CD4-positive, alpha-beta T cell treated with Interferon gamma for 1 hour (primary cell): Measurements from ENCODE around the gene TGM4.
A peak's percentile ranks its signal among the peaks of the same experiment; 100 is the strongest.

Experiments used
- DNase-seq: peaks from one replicate; pipeline ENCODE4 v3.0.0-alpha.2; 2020

TGM4 gene

DNA sequence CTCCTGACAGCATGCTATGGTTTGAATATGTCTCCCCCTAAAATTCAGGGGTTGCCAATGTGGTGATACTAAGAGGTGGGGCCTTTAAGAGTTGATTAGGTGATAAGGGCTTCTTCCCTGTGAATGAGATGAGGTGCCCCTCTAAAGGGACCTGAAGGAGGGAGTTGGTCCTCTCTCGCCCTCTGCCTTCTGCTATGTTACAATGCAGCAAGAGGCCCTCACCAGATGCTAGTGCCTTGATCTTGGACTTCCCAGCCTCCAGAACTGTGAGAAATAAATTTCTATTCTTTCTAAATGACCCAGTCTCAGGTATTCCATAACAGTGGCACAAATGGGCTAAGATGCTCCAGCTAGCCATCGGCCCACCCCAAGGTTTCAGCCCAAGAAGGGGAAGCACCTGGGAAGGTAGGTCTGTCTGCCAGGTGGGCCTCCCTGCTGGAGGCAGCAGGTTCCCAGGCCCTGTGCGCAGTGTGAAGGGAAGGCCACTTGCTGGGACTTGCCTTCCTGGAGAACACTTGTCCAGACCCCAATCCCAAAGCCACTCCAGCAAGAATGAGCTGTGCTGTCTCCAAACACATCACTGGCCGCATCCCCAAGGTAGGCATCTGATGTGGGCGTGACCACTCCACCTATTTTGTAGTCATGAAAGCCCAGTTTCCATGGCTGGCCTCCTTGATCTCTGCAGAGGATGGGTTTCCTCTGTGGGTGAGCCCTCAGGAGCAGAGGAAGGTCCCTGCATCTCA is 9.0 kb downstream of the TGM4 start:
- DNase-seq = no peak

DNA sequence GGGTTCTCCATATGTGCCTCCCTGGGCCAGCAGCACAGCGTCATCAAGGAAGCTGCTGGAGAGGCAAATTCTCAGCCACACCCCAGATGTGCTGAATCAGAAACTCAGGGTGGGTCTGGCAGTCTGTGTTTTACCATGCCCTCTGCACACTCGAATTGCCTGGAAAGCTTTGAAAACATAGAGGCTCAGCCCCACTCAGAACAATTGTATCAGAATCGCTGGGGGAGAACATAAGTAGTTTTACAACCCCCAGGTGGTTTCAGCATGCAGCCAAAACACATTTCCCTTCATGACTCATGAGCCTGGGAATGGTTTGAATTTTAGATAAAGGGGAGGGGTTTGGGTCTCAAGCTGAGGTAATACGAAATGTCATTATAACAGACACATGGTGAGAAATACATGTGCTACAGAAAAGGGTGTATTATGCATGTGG is 9.6 kb downstream of the TGM4 start:
- no peak for DNase-seq

DNA sequence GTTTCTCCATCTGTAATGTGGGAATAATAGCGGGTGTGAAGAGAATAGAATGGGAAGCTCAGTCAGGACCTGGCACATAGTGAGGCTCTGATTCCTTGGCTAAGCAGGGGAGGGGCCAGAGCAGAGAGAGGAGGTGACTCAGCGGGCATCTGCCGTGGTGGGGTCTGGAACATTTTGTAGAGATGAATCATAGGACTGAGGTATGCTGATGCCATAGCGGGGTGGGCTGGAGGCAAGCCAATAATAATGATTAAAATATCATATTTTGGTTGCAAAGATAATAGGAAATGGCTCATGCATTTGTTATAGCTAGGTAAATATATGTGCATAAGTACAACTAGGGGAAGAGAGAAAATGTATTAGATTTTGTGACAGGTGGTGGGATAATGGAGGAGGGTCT is 11.2 kb downstream of the TGM4 start:
- no peak for DNase-seq

DNA sequence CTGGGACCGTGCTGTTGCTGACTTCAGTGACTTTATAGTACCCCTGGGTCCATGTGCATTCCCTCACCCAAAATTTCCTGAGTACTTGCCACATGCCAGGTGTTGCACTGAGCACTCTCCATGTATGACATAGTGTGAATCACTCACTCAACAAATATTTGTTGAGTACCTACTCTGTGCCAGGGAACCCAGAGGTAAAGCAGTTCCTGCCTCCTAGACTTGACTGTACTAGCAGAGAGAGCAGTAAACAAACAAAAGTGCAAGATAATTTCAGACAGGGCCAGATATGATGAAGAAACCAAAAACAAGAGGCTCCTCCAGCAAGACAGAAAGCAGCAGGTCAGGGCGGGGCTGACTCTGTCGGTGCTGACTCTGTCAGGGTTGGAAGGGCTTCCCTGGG is 12.2 kb downstream of the TGM4 start:
- no peak for DNase-seq

DNA sequence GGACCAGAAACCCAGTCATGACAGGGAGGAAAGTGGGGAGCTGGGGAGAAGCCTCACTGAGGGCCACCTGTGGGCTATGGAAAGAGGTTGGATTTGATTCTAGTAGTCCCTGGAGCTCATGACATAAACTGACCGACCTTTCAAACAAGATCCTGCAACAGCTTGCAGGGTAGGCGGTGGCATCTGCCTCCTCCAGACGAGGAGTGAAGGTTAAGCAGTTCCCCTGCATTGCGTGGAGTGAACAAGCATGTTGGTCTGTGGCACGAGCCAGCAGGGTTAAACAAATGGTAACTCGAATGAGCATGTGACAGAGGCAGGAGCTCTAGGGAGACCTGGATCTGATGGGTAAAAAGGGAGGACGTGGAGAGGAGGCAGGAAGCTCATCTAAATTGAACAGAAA is 12.7 kb downstream of the TGM4 start:
- no peak for DNase-seq

DNA sequence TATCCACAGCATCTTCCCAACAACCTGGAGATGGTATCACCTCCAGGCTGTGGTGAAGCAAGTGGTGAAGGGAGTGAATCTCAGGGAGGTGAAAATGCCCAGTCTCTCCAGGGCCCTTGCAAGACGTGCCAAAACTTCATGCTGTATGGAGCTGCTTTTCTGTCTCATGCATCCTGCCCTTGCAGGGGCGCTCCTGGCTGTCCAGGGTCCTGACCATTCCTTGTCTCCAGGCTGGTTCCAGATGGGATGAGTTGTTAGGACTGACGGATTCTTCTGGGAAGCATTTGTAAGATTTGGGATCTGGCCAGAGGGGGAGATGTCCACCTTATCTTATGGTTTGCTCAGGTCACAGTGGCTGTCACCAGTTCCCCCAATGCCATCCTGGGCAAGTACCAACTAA is 15.8 kb downstream of the TGM4 start:
- no peak for DNase-seq

DNA sequence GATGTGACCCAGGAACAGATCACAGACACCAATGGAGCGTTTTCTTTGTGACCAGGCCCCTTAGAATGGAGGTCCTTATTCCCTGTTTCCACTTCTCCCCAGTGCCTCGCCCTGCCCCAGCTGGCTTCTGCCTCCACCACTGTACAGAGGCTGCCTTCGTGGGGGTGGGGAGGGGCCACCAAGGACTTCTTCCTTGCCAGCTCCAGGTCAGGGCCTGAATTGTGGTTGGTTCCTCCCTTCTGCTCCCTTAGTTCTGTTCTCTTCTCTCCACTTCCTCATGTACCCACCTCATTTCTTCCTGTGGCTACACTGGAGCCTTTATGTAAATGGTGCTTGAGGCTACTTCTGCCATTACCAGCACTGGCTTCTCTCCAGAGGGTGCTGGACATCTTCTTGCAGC is 16.4 kb downstream of the TGM4 start:
- no peak for DNase-seq

DNA sequence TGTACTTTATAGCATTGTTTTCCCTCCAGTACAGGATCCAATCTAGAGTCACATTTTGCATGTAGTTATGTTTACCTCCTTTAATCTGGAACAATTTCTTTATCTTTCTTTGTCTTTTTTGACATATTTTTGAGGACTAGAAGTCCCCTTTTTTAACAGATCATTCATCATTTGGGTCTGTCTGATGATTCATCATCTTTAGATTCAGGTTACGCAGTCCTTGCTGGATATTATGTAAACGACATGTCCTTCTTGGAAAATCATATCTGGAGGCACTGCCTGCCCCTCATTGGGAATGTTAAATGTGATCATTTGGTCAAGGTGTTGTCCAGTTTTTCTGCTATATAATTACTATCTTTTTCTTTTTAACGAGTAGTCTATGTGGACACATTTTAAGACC is 18.3 kb downstream of the TGM4 start:
- no peak for DNase-seq

DNA sequence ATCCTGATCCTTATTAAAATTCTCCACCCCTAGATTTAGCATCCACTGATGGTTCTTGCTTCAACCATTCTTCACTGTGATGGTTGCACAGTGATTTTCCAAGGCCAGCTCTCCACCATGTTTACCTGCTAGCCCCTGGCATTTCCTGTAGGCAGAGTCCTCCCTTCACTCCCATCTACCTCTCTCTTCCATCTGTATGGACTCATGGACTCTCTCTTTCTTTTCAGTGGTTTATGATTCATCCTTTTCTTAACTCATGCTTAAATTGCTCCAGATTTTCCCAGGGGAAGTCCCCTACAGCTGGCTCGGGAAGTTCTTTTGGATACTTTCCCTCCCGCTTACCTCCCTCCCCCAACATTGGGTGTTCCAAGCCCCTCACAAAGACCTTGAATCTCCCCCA is 18.7 kb downstream of the TGM4 start:
- DNase-seq = no peak

DNA sequence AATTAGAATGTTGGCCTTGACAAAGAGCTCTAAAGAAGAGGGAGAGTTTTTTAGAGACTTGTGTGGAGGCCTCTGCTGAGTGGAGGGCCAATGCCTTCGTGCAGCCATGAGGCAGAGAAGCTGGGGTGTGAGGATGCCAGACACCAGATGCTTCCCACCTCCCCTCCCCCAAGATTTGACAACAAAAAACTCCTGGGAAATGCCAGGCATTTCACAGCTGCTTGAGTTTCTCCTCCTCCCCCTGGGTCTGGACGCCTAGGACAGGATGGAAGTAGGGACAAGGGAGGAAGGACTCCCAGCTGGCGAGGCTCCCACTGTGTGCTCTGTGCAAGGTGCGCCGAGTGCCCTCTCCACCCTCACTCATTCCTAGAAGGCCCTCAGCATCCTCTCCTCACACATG is 20.1 kb downstream of the TGM4 start:
- DNase-seq = no peak

DNA sequence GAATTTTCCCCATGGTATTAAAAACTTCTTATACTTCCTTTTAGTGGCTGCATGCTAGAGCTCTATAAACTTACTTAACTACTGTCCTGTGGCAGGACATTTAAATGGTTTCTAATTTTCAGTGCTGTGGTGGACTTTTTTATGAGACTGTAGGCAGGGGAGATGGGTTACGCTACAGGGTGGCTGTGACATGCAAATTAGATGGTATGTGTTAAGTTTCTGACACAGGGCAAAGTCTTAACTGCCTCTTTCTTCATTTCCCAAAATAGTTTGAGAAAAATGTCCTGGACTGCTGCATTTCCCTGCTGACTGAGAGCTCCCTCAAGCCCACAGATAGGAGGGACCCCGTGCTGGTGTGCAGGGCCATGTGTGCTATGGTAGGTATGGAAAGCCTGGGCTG is 22.0 kb downstream of the TGM4 start:
- no peak for DNase-seq

DNA sequence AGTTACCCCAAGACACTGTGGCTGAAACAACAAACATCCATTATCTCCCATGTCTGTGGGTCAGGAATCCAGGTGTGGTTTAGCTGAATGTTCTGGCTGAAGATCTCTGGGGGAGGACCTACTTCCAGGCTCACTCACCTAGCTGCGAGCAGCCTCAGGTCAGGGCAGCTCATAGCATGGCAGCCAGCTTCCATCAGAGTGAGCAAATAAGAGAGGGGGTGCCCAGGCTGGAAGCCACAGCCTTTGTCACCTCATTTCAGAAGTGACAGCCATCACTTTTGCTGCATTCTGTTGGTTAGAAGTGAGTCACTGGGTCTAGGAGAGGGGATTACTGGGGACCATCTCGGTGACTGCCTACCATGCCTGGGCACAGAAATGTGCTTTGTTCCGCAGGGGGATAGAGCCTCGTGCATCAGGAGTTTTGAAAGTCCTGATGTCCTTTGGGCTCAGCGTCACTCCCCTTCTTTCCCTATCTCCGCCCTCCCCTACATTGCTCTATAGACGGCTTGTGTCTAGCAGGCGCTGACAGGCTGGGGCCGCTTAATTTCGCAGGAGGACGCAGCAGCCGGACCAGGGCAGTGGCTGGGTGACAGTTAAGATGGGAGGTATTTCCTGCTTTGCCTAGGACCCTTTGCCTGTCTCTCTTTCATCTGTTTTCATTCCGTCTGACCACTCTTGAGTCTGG is 25.4 kb downstream of the TGM4 start:
- no peak for DNase-seq

DNA sequence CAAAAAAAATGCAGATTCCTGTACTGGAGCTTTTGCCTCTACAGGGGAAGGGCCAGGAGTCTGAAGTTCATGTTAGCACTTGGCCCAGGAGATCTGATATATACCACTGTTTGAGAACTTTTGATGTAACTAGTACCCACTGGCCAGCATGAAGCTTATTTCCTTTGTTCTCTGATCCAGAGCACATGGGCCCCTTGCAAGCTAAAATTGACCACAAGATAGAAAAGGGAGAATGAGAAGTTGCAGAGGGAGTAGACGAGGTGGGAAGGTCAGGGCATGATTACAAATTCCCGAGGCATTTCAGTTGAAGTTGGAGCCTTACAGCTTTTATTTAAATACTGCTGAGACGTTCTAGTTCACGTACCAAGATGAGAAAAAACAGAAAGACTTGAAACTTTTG is 28.2 kb downstream of the TGM4 start:
- no peak for DNase-seq

DNA sequence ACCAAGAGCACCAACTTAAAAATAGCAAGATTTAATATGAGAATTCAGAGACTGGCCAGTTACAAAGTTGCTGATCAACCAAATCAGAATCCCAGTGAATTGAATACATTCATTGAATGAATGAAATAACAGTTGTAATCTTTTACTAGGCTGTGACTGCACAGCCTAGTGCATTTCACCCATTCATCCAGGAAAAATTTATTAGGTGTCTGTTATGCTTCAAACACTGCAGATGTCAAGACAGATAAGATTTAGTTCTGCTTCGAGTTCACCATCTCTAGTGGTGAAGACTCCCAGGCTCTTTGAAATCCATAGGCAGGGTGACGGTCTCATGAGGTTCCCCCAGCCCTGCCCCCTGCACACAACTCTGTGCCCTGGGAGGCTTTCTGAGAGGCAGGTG is 28.9 kb downstream of the TGM4 start:
- no peak for DNase-seq

DNA sequence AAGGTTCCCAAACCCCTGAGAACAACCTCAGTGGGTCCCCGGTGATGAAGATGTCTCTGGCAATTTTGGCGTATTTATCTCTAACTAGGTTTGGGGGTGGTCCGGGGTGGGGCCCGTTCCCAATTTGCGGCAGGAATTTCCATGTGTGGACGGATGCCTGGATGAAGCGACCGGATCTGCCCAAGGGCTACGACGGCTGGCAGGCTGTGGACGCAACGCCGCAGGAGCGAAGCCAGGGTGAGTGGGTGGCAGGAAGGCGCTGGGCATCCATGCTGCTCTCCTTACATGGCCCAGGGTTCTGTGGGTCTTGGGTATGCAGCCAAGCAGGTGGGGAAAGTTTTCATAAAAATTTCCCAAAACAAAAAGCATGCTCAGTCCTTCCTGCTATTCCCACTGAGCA is 29.3 kb downstream of the TGM4 start:
- DNase-seq = no peak

DNA sequence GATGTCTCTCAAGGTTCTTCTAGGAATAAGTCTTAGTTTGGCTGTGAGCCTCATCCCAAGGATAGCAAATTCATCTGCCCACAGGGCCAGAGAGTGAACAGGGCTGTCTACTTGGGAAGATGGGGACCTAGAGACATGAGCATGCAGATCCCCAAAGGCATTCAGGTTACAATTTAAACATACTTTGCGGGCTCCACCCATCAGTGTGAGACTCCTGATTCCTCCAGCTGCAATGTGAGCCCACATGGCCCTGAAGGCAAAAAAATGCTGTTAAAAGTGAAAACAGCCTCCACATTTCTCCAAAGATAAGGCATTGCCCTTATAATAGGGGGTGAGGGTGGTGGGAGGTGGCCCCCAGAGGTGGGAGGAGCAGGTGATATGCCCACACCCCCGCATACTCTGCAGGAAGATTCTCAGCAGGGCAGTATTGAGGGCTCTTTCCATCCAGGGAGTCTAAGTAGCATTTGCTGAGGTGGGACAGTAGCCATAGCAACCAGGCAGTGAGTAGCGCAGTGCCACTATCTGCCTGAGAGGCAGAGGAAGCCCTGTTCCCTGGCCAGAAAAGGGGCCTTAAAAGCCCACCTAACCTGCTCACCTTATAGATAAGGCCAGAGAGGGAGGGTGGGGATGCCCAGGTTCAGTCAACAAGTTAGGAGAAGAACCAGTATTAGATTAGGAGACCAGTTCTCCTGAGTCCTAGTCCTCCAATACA is 31.2 kb downstream of the TGM4 start:
- DNase-seq = no peak

DNA sequence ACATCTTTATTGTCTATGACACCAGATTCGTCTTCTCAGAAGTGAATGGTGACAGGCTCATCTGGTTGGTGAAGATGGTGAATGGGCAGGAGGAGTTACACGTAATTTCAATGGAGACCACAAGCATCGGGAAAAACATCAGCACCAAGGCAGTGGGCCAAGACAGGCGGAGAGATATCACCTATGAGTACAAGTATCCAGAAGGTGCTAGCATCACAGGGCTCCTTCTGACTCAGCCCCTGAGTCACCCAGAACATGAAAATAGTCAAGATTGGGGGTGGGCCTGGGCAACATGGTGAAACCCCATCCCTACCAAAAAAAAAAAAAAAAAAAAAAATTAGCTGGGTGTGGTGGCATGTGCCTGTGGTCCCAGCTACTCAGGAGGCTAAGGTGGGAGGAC is 32.6 kb downstream of the TGM4 start:
- DNase-seq = no peak

DNA sequence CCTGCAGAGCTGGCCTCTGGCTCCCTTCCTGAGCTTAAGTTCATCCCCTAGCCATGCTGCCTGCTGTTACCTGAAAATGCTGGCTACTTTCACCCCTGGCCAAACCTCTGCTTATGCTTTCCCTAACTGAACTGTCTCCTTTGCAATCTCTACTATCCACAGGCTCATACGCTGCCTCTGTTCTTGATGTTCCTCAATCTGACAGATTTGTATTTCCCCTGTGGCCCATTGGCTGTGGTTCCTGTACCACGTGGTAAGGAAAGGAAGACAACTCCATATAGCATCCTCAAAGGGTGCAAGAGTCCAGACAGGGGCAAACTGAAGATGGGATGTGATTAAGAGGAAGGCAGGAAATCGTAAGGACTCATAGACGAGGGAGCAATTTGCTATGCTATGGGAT is 33.2 kb downstream of the TGM4 start:
- no peak for DNase-seq

DNA sequence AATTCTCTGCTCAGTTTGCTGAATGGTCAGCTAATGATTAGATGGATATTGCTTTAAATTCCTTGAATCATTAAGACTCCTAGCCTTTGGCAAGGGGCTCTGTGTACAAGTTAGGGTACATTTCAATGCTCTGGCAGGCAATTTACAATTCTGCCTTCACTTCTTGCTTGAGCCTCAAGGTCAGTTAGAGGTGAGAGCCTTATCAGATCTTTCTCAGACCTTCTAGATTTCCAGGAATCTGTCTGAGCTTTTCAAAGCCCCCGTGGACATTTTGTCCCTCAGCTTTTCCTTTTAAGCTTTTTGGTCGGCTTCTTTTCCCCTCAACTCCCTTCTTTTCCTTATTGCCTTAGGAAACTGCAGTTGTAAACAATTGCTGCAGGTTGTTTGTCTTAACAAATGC is 34.7 kb downstream of the TGM4 start:
- DNase-seq = no peak

DNA sequence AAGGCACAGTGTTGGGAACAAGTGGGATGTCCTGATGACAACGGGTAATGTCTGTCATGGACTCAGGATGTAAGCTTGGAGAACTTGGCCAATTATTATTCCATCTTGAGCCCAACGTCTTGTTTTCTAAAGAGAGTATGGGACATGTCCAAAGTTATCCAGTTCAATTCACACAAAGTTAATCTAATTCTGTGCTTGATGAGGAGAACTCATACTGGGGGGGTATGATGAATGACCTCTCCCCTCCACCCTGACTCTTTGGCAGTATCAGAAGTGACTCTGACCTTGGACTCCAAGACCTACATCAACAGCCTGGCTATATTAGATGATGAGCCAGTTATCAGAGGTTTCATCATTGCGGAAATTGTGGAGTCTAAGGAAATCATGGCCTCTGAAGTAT is 36.3 kb downstream of the TGM4 start:
- DNase-seq = no peak

DNA sequence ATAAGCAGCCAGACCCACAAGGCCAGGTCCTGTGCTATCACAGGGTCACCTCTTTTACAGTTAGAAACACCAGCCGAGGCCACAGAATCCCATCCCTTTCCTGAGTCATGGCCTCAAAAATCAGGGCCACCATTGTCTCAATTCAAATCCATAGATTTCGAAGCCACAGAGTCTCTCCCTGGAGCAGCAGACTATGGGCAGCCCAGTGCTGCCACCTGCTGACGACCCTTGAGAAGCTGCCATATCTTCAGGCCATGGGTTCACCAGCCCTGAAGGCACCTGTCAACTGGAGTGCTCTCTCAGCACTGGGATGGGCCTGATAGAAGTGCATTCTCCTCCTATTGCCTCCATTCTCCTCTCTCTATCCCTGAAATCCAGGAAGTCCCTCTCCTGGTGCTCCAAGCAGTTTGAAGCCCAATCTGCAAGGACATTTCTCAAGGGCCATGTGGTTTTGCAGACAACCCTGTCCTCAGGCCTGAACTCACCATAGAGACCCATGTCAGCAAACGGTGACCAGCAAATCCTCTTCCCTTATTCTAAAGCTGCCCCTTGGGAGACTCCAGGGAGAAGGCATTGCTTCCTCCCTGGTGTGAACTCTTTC is 39.6 kb downstream of the TGM4 start:
- peak; percentile 49 for DNase-seq

DNA sequence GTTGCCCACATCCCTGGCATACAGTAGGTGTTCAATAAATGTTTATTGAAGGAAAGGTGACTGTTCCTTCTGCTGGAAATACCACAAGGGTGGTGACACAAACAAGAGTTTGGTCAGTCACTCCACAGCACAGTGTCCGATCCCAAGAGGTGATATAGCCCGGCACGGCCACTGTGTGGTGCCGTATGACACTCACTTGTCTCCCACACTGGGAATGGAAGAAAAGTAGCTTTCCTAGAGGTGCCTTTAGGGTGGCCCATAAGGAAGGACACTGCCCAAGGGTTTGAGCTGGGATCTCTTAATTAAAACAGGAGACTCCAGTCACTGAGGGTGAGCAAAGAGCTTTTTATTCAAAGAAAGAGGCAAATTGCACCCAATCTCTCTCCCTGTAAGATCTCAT is 40.5 kb downstream of the TGM4 start:
- DNase-seq = no peak

DNA sequence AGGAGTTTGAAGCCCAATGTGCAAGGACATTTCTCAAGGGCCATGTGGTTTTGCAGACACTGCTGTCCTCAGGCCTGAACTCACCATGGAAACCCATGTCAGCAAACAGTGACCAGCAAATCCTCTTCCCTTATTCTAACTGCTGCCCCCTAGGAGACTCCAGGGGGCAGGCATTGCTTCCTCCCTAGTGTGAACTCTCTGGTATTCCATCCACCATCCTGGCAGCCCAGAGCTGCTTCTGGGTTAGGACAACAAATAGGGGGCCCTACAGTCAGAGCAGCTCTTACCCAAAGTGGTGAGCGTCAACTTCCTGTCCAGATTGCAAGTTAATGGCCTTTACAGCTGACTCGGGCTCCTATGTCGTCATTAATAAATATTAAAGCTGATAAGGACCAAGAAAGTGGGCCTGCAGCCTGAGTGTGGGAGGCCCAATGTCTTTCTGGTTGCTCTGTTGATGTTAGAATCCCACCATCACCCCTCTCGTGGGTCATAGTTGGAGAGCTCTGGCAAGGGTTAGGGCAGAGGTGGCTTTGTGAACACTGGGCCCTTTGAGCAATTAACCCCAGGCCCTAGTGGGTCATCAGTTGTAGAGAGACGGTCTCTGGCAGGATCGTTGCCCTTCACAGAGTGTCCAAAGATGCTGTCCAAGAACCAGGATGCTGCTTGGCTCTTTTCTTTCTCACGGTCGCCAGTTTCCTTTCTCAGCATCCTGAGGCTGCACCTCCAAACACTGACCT is 41.5 kb downstream of the TGM4 start:
- DNase-seq = no peak
